ENCODE results near the gene GORASP2.
"Not testable (repeated sequence)": the region's sequence is repeated elsewhere in the genome, so short reads cannot be mapped to it uniquely, and the experiment has no call there.

GORASP2 gene

DNA sequence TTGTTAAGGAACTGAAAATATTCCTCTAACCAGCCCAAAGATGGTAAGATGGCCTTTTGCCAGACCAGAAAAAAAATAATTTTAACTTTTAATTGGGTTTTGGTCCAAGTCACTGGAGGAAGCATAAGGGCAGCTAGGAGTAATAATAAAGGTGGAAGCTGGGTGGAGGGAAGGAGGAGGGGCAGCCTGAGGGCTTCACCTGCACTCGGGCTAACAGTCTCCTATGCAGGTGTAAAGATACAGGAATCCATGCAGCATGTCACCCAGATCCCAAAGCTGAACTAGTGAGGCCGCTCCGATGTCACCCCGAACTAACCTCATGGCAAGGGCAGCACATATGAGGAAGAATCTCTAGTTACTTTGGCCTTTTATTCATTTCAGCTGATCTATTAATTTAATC, 37.2 kb upstream of the GORASP2 start:
- TF ChIP-seq POLR2AphosphoS5 (IDR thresholded peaks at IDR 0.05; ENCODE audit: borderline replicate concordance, low read depth, low read length) (no peak), FOXP2 (optimal IDR thresholded peaks at IDR 0.05; ENCODE audit: control extremely low read depth, extremely low read length, insufficient read depth) (no peak), EZH2 (IDR thresholded peaks at IDR 0.05) (no peak)
- no peak overlapping the region for H3K4me3 ChIP-seq
- H3K9me3 ChIP-seq (ENCODE audit: low read depth, low read length): no peaks in the 10 kb centered on the region
- no peaks in the 10 kb centered on the region for H3K36me3 ChIP-seq (ENCODE audit: insufficient read depth, low read length)
- H3K9ac ChIP-seq (ENCODE audit: insufficient read length): no peak overlapping the region
- H3K27ac ChIP-seq: no peak overlapping the region
- no peak for DNase-seq (ENCODE audit: low read depth, low spot score)

DNA sequence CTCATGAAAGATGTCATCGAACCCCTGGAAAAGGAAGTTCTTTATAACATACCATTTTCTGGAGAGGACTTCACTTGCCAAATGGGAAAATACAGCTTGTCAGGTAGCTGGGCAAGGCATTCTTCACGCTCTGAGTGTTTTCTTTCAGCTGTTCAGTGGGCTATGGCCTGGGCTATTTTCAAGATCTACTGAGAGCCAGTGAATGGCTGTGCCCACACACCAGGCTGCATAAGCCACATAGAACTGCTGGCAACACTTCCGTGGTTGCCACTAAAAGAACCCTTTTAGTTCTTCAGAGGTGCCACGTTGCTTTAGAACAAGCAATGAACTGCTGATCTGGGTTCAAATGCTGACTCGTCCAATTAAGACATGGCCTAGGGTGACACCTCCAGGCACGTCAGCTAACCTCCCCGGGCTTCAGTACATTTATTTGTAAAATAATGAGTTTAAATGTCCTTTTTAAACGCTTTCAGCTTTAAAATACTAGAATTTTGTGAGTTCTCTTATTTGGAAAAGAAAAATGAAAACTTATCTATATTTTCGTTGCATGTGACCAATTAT, 36.6 kb upstream of the GORASP2 start:
- DNase-seq (ENCODE audit: low read depth, low spot score): no peak
- no peak for TF ChIP-seq EZH2 (IDR thresholded peaks at IDR 0.05)
- no peak for TF ChIP-seq POLR2AphosphoS5 (IDR thresholded peaks at IDR 0.05; ENCODE audit: borderline replicate concordance, low read depth, low read length)
- TF ChIP-seq FOXP2 (optimal IDR thresholded peaks at IDR 0.05; ENCODE audit: control extremely low read depth, extremely low read length, insufficient read depth): no peak
- H3K36me3 ChIP-seq (ENCODE audit: insufficient read depth, low read length): no peaks in the 10 kb centered on the region
- H3K9ac ChIP-seq (ENCODE audit: insufficient read length): no peak overlapping the region
- no peaks in the 10 kb centered on the region for H3K9me3 ChIP-seq (ENCODE audit: low read depth, low read length)
- H3K4me3 ChIP-seq: no peak overlapping the region
- H3K27ac ChIP-seq: no peak overlapping the region

DNA sequence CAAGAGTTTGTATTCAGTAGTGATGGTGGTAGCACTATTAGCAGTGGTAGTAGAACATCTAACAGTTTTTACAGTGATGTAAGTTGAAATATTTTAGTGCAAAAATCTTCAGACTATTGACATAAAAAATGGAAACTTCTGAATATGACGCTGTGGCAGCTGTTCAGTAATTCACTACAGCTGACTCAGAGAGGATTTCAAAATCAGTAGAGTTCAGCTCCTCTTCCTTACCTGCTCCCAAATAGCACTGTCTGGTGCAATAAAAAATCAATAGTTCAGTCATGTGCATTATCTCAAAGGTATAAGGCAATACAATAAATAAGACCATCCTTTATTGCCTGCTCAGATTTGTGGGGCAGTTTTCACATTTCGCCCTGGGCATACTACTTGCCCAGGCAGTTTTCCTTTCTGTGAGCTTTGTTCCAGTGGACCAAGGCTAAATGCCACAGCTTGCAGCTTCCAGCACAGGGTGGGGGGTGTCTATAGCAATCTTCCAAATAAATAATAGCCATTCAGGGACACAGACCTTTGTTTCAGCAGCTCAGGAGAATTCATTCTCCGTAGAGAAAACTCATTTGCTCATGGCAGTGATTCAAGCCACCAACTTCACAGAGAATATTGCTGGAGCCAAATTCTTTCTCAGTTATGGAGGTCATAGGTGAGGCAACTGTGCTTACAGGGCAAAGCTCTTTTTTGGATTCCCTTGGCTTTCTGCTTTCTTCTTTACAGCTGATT, 33.9 kb upstream of the GORASP2 start:
- Histone ChIP-seq H3K9ac (ENCODE audit: insufficient read length) (no peak overlapping the region), H3K9me3 (ENCODE audit: low read depth, low read length) (no peaks in the 10 kb centered on the region), H3K27ac (no peak overlapping the region), H3K4me3 (no peak overlapping the region), H3K36me3 (ENCODE audit: insufficient read depth, low read length) (no peaks in the 10 kb centered on the region)
- TF ChIP-seq EZH2 (IDR thresholded peaks at IDR 0.05): no peak
- TF ChIP-seq FOXP2 (optimal IDR thresholded peaks at IDR 0.05; ENCODE audit: control extremely low read depth, extremely low read length, insufficient read depth): no peak
- no peak for TF ChIP-seq POLR2AphosphoS5 (IDR thresholded peaks at IDR 0.05; ENCODE audit: borderline replicate concordance, low read depth, low read length)
- DNase-seq (ENCODE audit: low read depth, low spot score): no peak

DNA sequence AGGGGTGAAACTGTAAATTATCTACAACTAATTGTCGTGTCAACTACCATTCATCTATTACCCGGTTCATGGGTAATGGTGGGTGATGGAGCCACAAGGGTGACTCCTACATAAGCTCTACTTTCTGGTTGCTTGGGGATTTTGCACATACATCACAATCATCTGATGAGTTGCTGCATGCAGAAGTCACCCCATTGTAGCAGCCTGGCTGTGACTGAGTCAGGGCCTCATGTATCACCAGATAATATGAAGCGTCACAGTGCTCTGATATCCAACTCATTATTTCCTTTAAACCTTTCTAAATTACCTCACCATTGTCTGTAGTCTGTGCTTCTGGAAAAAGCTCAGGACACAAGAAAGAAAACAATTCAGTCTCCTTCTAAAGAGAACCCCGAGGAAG, 32.4 kb upstream of the GORASP2 start:
- Histone ChIP-seq H3K9ac (ENCODE audit: insufficient read length) (no peak overlapping the region), H3K36me3 (ENCODE audit: insufficient read depth, low read length) (no peaks in the 10 kb centered on the region), H3K27ac (no peak overlapping the region), H3K9me3 (ENCODE audit: low read depth, low read length) (no peaks in the 10 kb centered on the region), H3K4me3 (no peak overlapping the region)
- TF ChIP-seq FOXP2 (optimal IDR thresholded peaks at IDR 0.05; ENCODE audit: control extremely low read depth, extremely low read length, insufficient read depth): no peak
- no peak for TF ChIP-seq POLR2AphosphoS5 (IDR thresholded peaks at IDR 0.05; ENCODE audit: borderline replicate concordance, low read depth, low read length)
- no peak for TF ChIP-seq EZH2 (IDR thresholded peaks at IDR 0.05)
- no peak for DNase-seq (ENCODE audit: low read depth, low spot score)

DNA sequence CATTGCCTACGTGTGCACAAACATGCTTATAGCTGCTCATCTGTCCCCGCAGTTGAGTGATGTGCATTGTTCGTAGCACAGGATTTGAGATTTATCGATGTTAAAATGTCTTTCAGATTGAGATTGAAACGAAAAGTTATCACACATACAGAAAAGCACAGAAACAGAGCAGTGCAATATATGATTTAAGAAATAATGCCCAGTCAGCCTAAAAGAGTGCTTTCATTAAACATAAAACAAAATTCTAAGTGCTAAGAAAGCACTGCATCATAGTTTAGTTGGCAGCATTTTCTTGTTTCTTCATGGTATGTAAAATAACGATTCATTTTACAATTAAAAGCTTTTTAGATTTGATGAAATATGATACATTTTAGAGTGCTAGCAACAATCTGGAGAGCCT, 31.9 kb upstream of the GORASP2 start:
- Histone ChIP-seq H3K4me3 (no peak overlapping the region), H3K27ac (no peak overlapping the region), H3K36me3 (ENCODE audit: insufficient read depth, low read length) (no peaks in the 10 kb centered on the region), H3K9me3 (ENCODE audit: low read depth, low read length) (no peaks in the 10 kb centered on the region), H3K9ac (ENCODE audit: insufficient read length) (no peak overlapping the region)
- no peak for DNase-seq (ENCODE audit: low read depth, low spot score)
- TF ChIP-seq FOXP2 (optimal IDR thresholded peaks at IDR 0.05; ENCODE audit: control extremely low read depth, extremely low read length, insufficient read depth): no peak
- no peak for TF ChIP-seq POLR2AphosphoS5 (IDR thresholded peaks at IDR 0.05; ENCODE audit: borderline replicate concordance, low read depth, low read length)
- no peak for TF ChIP-seq EZH2 (IDR thresholded peaks at IDR 0.05)

DNA sequence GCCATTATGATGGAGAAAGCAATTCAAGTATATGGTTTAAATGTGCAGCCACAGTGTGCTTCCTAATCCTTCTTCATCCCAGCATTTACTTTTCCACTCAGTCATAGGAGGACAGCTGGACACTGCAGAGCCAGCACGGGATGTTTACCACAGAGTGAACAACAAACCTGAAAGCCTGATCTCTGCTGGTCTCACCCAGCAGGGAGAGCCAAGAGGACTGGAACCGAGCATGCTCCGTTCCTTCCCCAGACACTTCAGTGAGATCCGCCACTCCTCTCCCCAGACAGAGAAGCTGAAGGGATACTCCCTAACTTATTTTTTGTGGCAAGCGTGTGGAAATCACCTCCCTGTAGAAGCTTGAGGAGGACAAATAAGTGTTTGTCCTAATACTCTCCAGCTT, 23.2 kb upstream of the GORASP2 start:
- Histone ChIP-seq H3K27ac (no peak overlapping the region), H3K36me3 (ENCODE audit: insufficient read depth, low read length) (no peaks in the 10 kb centered on the region), H3K4me3 (no peak overlapping the region), H3K9me3 (ENCODE audit: low read depth, low read length) (no peaks in the 10 kb centered on the region), H3K9ac (ENCODE audit: insufficient read length) (no peak overlapping the region)
- no peak for DNase-seq (ENCODE audit: low read depth, low spot score)
- TF ChIP-seq POLR2AphosphoS5 (IDR thresholded peaks at IDR 0.05; ENCODE audit: borderline replicate concordance, low read depth, low read length): no peak
- TF ChIP-seq EZH2 (IDR thresholded peaks at IDR 0.05): no peak
- TF ChIP-seq FOXP2 (optimal IDR thresholded peaks at IDR 0.05; ENCODE audit: control extremely low read depth, extremely low read length, insufficient read depth): no peak

DNA sequence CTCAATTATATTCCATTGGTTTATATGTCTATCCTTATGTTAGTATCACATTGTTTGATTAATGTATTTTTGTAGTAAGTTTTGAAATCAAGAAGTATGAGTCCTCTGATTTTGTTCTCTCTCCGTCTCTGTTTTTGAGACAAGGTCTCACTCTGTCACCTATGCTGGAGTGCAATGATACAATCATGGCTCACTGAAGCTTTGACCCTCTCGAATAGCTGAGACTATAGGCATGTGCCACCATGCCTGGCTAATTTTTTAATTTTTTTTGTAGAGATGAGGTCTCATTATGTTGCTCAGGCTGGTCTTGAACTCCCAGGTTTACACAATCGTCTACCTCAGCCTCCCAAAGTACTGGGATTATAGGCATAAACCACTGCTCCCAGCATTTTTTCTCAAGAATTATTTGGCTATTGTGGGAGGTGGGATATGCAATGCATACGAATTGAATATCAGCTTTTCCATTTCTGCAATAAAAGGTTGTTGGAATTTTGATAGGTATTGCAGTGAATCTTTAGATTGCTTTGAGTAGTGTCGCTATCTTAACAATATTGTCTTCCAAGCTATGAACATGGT, 17.7 kb upstream of the GORASP2 start:
- Histone ChIP-seq H3K4me3 (no peak overlapping the region), H3K36me3 (ENCODE audit: insufficient read depth, low read length) (no peaks in the 10 kb centered on the region), H3K27ac (no peak overlapping the region), H3K9me3 (ENCODE audit: low read depth, low read length) (no peaks in the 10 kb centered on the region), H3K9ac (ENCODE audit: insufficient read length) (no peak overlapping the region)
- no peak for DNase-seq (ENCODE audit: low read depth, low spot score)
- TF ChIP-seq POLR2AphosphoS5 (IDR thresholded peaks at IDR 0.05; ENCODE audit: borderline replicate concordance, low read depth, low read length): no peak
- no peak for TF ChIP-seq EZH2 (IDR thresholded peaks at IDR 0.05)

DNA sequence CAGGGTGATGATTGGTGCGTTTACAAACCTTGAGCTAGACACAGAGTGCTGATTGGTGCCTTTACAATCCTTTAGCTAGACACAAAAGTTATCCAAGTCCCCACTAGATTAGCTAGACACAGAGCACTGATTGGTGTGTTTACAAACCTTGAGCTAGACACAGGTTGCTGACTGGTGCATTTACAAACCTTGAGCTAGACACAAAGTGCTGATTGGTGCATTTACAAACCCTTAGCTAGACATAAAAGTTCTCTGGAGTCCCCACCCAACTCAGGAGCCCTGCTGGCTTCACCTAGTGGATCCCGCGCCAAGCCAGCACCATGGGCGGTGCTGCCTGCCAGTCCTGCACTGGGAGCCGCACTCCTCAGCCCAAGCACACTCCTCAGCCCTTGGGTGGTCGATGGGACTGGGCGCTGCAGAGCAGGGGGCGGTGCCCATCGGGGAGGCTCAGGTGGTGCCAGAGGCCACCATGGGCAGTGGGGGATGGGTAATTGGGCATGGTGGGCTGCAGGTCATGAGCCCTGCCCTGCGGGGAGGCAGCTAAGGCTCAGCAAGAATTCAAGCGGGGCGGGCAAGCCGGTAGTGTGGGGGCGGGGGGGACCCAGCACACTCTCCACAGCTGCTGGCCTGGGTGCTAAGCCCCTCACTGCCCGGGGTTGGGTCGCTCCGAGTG, 13.9 kb upstream of the GORASP2 start:
- H3K9ac ChIP-seq (ENCODE audit: insufficient read length); H3K4me3 ChIP-seq; H3K27ac ChIP-seq; H3K9me3 ChIP-seq (ENCODE audit: low read depth, low read length); DNase-seq (ENCODE audit: low read depth, low spot score); H3K36me3 ChIP-seq (ENCODE audit: insufficient read depth, low read length): not testable (repeated sequence)
